ENCODE data around the gene NRP1. TPM values are rescaled to one million over a fixed set of nuclear protein-coding genes. Genes with fewer than 3 reads are reported as not detected.

Gene NRP1
- total and polyA plus RNA-seq, 4 experiments from 2014 or later = 1.6 TPM; not detected in 2

DNA sequence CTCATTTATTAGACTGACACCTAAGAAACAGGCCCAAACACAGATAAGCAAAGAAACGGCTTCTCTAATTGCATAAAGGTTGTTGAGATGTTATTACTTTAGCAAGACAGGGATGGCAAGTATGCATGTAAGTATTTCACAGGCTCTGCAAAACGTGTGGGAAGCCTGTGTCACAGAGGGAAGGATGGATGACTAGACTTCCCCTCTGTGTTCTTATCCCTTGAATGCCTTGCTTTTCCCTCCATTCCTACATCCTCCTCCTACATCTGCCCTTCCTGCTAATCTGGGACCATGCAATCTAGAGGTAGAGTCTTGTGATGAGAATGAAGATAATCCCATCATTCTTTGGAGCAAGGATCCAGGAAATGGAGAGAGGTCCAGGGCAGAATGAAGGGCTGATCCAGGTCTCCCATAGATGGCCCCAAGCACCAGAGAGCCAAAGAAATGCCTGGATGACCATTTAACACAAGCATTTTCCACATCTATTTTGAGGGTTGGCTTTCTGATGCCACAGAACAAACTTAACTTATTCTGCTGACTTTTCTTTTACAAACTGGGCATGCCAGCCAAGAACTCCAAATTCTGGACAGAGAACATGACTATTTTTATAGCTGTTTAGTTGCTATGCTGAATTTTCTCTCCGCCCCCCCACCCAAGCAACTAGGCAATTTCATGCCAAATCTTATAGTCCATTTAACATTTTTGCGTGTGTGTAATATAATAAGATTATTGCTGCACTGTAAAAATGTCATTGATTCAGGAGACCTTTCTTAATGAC is 48.1 kb downstream of the NRP1 start:
- Mint-ChIP-seq H3K9me3 (no peaks in the 10 kb centered on the region), H3K27ac (no peak overlapping the region), H3K4me1 (no peaks in the 10 kb centered on the region), H3K27me3 (peaks cover 10% of the 10 kb centered on the region in 2 donors), H3K4me3 (no peak overlapping the region), H3K36me3 (no peaks in the 10 kb centered on the region)
- Histone ChIP-seq H3K9me3 (ENCODE audit: control insufficient read depth in 1 of 2, low read length in 2 of 2) (no peaks in the 10 kb centered on the region), H3K27me3 (ENCODE audit: insufficient read depth, low read length) (no peaks in the 10 kb centered on the region), H3K4me1 (ENCODE audit: insufficient read depth, low read length) (no peaks in the 10 kb centered on the region), H3K27ac (ENCODE audit: low read depth, low read length) (no peak overlapping the region), H3K36me3 (ENCODE audit: insufficient read depth, low read length) (no peaks in the 10 kb centered on the region), H3K4me3 (ENCODE audit: low read length in 2 of 2) (no peak overlapping the region)
- DNase-seq = no peak
- CTCF ChIA-PET (ENCODE audit: partially characterized antibody) = no interaction called here
- intact Hi-C loops (cut with micrococcal nuclease) = no loop called here
- POLR2A ChIA-PET (ENCODE audit: partially characterized antibody) = no interaction called here

- H3K36me3 ChIP-seq (ENCODE audit: insufficient read depth, low read length) = no peaks in the 10 kb centered on the region
- no peak overlapping the region for H3K4me3 ChIP-seq (ENCODE audit: low read length in 2 of 2)
- Mint-ChIP-seq H3K27me3 (peaks cover 9 to 11% of the 10 kb centered on the region in 2 donors), H3K36me3 (no peaks in the 10 kb centered on the region), H3K27ac (no peak overlapping the region), H3K4me1 (no peaks in the 10 kb centered on the region), H3K9me3 (no peaks in the 10 kb centered on the region), H3K4me3 (no peak overlapping the region)
- H3K27ac ChIP-seq (ENCODE audit: low read depth, low read length) = no peak overlapping the region
- POLR2A ChIA-PET (ENCODE audit: partially characterized antibody) = no interaction called here
- H3K4me1 ChIP-seq (ENCODE audit: insufficient read depth, low read length) = no peaks in the 10 kb centered on the region
- no peaks in the 10 kb centered on the region for H3K9me3 ChIP-seq (ENCODE audit: control insufficient read depth in 1 of 2, low read length in 2 of 2)
- intact Hi-C loops (cut with micrococcal nuclease) = no loop called here
- CTCF ChIA-PET (ENCODE audit: partially characterized antibody) = no interaction called here
- DNase-seq = no peak
- no peaks in the 10 kb centered on the region for H3K27me3 ChIP-seq (ENCODE audit: insufficient read depth, low read length)
Observed at GRCh38 chr10:33284945-33285344, 49.5 kb downstream of the NRP1 start.

- no peak overlapping the region for H3K4me3 Mint-ChIP-seq
- ChIA-PET CTCF (ENCODE audit: partially characterized antibody) (interaction anchor here (1.2 kb wide), 1 partner anchor 86 kb away, joined by 3 read pairs; no protein-coding TSS in a partner anchor), POLR2A (ENCODE audit: partially characterized antibody) (no interaction called here)
- no peaks in the 10 kb centered on the region for H3K4me1 ChIP-seq (ENCODE audit: insufficient read depth, low read length)
- DNase-seq = no peak
- peaks cover 9 to 16% of the 10 kb centered on the region in 2 donors for H3K27me3 Mint-ChIP-seq
- intact Hi-C loops (cut with micrococcal nuclease) = no loop called here
- H3K27ac Mint-ChIP-seq = no peak overlapping the region
- no peak overlapping the region for H3K4me3 ChIP-seq (ENCODE audit: low read length in 2 of 2)
- H3K9me3 Mint-ChIP-seq = no peaks in the 10 kb centered on the region
- no peaks in the 10 kb centered on the region for H3K9me3 ChIP-seq (ENCODE audit: control insufficient read depth in 1 of 2, low read length in 2 of 2)
- no peaks in the 10 kb centered on the region for H3K27me3 ChIP-seq (ENCODE audit: insufficient read depth, low read length)
- no peaks in the 10 kb centered on the region for H3K4me1 Mint-ChIP-seq
- H3K27ac ChIP-seq (ENCODE audit: low read depth, low read length) = no peak overlapping the region
- H3K36me3 Mint-ChIP-seq = no peaks in the 10 kb centered on the region
- no peaks in the 10 kb centered on the region for H3K36me3 ChIP-seq (ENCODE audit: insufficient read depth, low read length)
Observed at GRCh38 chr10:33279811-33280602, 54.5 kb downstream of the NRP1 start.

GRCh38 chr10:33279276-33279675 is 55.2 kb downstream of the NRP1 start:
- DNase-seq = no peak
- intact Hi-C loops (cut with micrococcal nuclease) = no loop called here
- Histone ChIP-seq H3K36me3 (ENCODE audit: insufficient read depth, low read length) (no peaks in the 10 kb centered on the region), H3K4me1 (ENCODE audit: insufficient read depth, low read length) (no peaks in the 10 kb centered on the region), H3K4me3 (ENCODE audit: low read length in 2 of 2) (no peak overlapping the region), H3K27me3 (ENCODE audit: insufficient read depth, low read length) (no peaks in the 10 kb centered on the region), H3K9me3 (ENCODE audit: control insufficient read depth in 1 of 2, low read length in 2 of 2) (no peaks in the 10 kb centered on the region), H3K27ac (ENCODE audit: low read depth, low read length) (no peak overlapping the region)
- POLR2A ChIA-PET (ENCODE audit: partially characterized antibody) = no interaction called here
- CTCF ChIA-PET (ENCODE audit: partially characterized antibody) = interaction anchor here (1.2 kb wide), 1 partner anchor 86 kb away, joined by 3 read pairs; no protein-coding TSS in a partner anchor
- H3K27me3 Mint-ChIP-seq = peaks cover 9 to 16% of the 10 kb centered on the region in 2 donors
- no peak overlapping the region for H3K27ac Mint-ChIP-seq
- no peak overlapping the region for H3K4me3 Mint-ChIP-seq
- H3K4me1 Mint-ChIP-seq = no peaks in the 10 kb centered on the region
- H3K9me3 Mint-ChIP-seq = no peaks in the 10 kb centered on the region
- no peaks in the 10 kb centered on the region for H3K36me3 Mint-ChIP-seq

GRCh38 chr10:33278198-33278597 is 56.3 kb downstream of the NRP1 start:
- H3K36me3 Mint-ChIP-seq = no peaks in the 10 kb centered on the region
- POLR2A ChIA-PET (ENCODE audit: partially characterized antibody) = interaction anchor here (0.6 kb wide), 1 partner anchor 10 kb away, joined by 3 read pairs; no protein-coding TSS in a partner anchor
- DNase-seq = no peak
- intact Hi-C loops (cut with micrococcal nuclease) = no loop called here
- Histone ChIP-seq H3K4me3 (ENCODE audit: low read length in 2 of 2) (no peak overlapping the region), H3K27ac (ENCODE audit: low read depth, low read length) (no peak overlapping the region), H3K9me3 (ENCODE audit: control insufficient read depth in 1 of 2, low read length in 2 of 2) (no peaks in the 10 kb centered on the region), H3K4me1 (ENCODE audit: insufficient read depth, low read length) (no peaks in the 10 kb centered on the region), H3K36me3 (ENCODE audit: insufficient read depth, low read length) (no peaks in the 10 kb centered on the region), H3K27me3 (ENCODE audit: insufficient read depth, low read length) (no peaks in the 10 kb centered on the region)
- CTCF ChIA-PET (ENCODE audit: partially characterized antibody) = no interaction called here
- H3K27ac Mint-ChIP-seq = no peak overlapping the region
- H3K9me3 Mint-ChIP-seq = no peaks in the 10 kb centered on the region
- no peaks in the 10 kb centered on the region for H3K4me1 Mint-ChIP-seq
- H3K4me3 Mint-ChIP-seq = no peak overlapping the region
- peaks cover 6 to 13% of the 10 kb centered on the region in 2 donors for H3K27me3 Mint-ChIP-seq

- Mint-ChIP-seq H3K27me3 (peaks cover 8 to 15% of the 10 kb centered on the region in 2 donors), H3K27ac (no peak overlapping the region), H3K4me1 (no peaks in the 10 kb centered on the region), H3K4me3 (no peak overlapping the region), H3K9me3 (no peaks in the 10 kb centered on the region), H3K36me3 (no peaks in the 10 kb centered on the region)
- Histone ChIP-seq H3K4me3 (ENCODE audit: low read length in 2 of 2) (no peak overlapping the region), H3K27me3 (ENCODE audit: insufficient read depth, low read length) (no peaks in the 10 kb centered on the region), H3K27ac (ENCODE audit: low read depth, low read length) (no peak overlapping the region), H3K36me3 (ENCODE audit: insufficient read depth, low read length) (no peaks in the 10 kb centered on the region), H3K4me1 (ENCODE audit: insufficient read depth, low read length) (no peaks in the 10 kb centered on the region), H3K9me3 (ENCODE audit: control insufficient read depth in 1 of 2, low read length in 2 of 2) (no peaks in the 10 kb centered on the region)
- CTCF ChIA-PET (ENCODE audit: partially characterized antibody) = no interaction called here
- intact Hi-C loops (cut with micrococcal nuclease) = no loop called here
- no peak for DNase-seq
- POLR2A ChIA-PET (ENCODE audit: partially characterized antibody) = no interaction called here
Observed at GRCh38 chr10:33277135-33277536, 57.3 kb downstream of the NRP1 start.

- no peaks in the 10 kb centered on the region for H3K36me3 ChIP-seq (ENCODE audit: insufficient read depth, low read length)
- Mint-ChIP-seq H3K4me3 (no peak overlapping the region), H3K36me3 (no peaks in the 10 kb centered on the region), H3K27me3 (peaks cover 6 to 12% of the 10 kb centered on the region in 2 donors), H3K27ac (no peak overlapping the region), H3K4me1 (no peaks in the 10 kb centered on the region), H3K9me3 (no peaks in the 10 kb centered on the region)
- H3K27me3 ChIP-seq (ENCODE audit: insufficient read depth, low read length) = no peaks in the 10 kb centered on the region
- intact Hi-C loops (cut with micrococcal nuclease) = no loop called here
- no peak overlapping the region for H3K27ac ChIP-seq (ENCODE audit: low read depth, low read length)
- no peaks in the 10 kb centered on the region for H3K9me3 ChIP-seq (ENCODE audit: control insufficient read depth in 1 of 2, low read length in 2 of 2)
- POLR2A ChIA-PET (ENCODE audit: partially characterized antibody) = no interaction called here
- H3K4me3 ChIP-seq (ENCODE audit: low read length in 2 of 2) = no peak overlapping the region
- H3K4me1 ChIP-seq (ENCODE audit: insufficient read depth, low read length) = no peaks in the 10 kb centered on the region
- CTCF ChIA-PET (ENCODE audit: partially characterized antibody) = no interaction called here
- no peak for DNase-seq
Observed at GRCh38 chr10:33276282-33276923, 58.1 kb downstream of the NRP1 start.
